Keratinocyte (primary cell): ENCODE data around the gene NFE2L3. TPM values are rescaled to one million over a fixed set of nuclear protein-coding genes. Genes with fewer than 3 reads are reported as not detected.

Source experiments
- DNase-seq: peaks from one replicate; pipeline ENCODE4 v3.0.0-alpha.2; 2011; ENCODE audit warnings: low read depth, missing footprints, low spot score
- FAIRE-seq: peaks from 2 replicates; lab custom pipeline; 2011; peaks lifted over from hg19 to GRCh38; lab: Jason Lieb, UNC
- H2AFZ ChIP-seq: 2 replicates; pipeline ENCODE4 v1.6.0; 2012; ENCODE audit warnings: low read length, control low read depth, inconsistent platforms; ENCODE audit not compliant: control insufficient read depth
- H3K27ac ChIP-seq: 2 replicates; pipeline ENCODE4 v1.5.1; 2011; ENCODE audit warnings: low read length; ENCODE audit not compliant: control insufficient read depth, insufficient read depth
- H3K27me3 ChIP-seq: 3 replicates; pipeline ENCODE4 v1.6.0; 2011; ENCODE audit warnings: low read length; ENCODE audit not compliant: control insufficient read depth, insufficient read depth; ENCODE audit errors: extremely low read depth
- H3K36me3 ChIP-seq, 2 experiments: 2 replicates in 1 of 2; 3 replicates in 1 of 2; pipeline ENCODE4 v1.5.1; 2011; ENCODE audit warnings: low read length in 2 of 2, mild to moderate bottlenecking in 1 of 2; ENCODE audit not compliant: control insufficient read depth in 2 of 2, insufficient read depth in 2 of 2; ENCODE audit errors: extremely low read depth in 1 of 2
- H3K4me1 ChIP-seq: 3 replicates; pipeline ENCODE4 v1.5.1; 2011; ENCODE audit warnings: low read length; ENCODE audit not compliant: control insufficient read depth, insufficient read depth; ENCODE audit errors: extremely low read depth
- H3K4me2 ChIP-seq: 3 replicates; pipeline ENCODE4 v1.6.0; 2011; ENCODE audit warnings: low read depth, low read length; ENCODE audit not compliant: control insufficient read depth, insufficient read depth; ENCODE audit errors: extremely low read depth
- H3K4me3 ChIP-seq, 3 experiments: fragments of 200-600 bp in 1 of 3; sonication (generic) in 1 of 3; 2 replicates in 2 of 3; 3 replicates in 1 of 3; pipeline ENCODE4 v1.5.1; 2011 to 2016; ENCODE audit warnings: low read length in 3 of 3, mild to moderate bottlenecking in 3 of 3, control low read depth in 2 of 3, inconsistent platforms in 1 of 3, low read depth in 1 of 3, mixed read lengths in 1 of 3, mixed run types in 1 of 3, moderate library complexity in 1 of 3; ENCODE audit not compliant: control insufficient read depth in 2 of 3, insufficient read depth in 2 of 3; ENCODE audit errors: extremely low read depth in 1 of 3
- H3K79me2 ChIP-seq: 2 replicates; pipeline ENCODE4 v1.6.0; 2012; ENCODE audit warnings: low read length; ENCODE audit not compliant: control insufficient read depth, insufficient read depth
- H3K9ac ChIP-seq: 3 replicates; pipeline ENCODE4 v1.6.0; 2011; ENCODE audit warnings: low read length; ENCODE audit not compliant: control insufficient read depth, insufficient read depth; ENCODE audit errors: extremely low read depth
- H3K9me1 ChIP-seq: 3 replicates; pipeline ENCODE4 v1.6.0; 2011; ENCODE audit warnings: low read length; ENCODE audit not compliant: control insufficient read depth, insufficient read depth; ENCODE audit errors: extremely low read depth
- H3K9me3 ChIP-seq: 2 replicates; pipeline ENCODE4 v1.5.1; 2012; ENCODE audit warnings: low read depth, low read length; ENCODE audit not compliant: control insufficient read depth
- H4K20me1 ChIP-seq: 3 replicates; pipeline ENCODE4 v1.6.0; 2011; ENCODE audit warnings: low read length; ENCODE audit not compliant: control insufficient read depth, insufficient read depth; ENCODE audit errors: extremely low read depth
- CTCF ChIP-seq, 3 experiments: IDR thresholded peaks in 1 of 3; conservative IDR thresholded peaks in 1 of 3; optimal IDR thresholded peaks in 1 of 3; 2 replicates in 2 of 3; 3 replicates in 1 of 3; pipeline versions ENCODE3 to v1.5.1; 2011; ENCODE audit warnings: low read length in 3 of 3, mild to moderate bottlenecking in 3 of 3, moderate library complexity in 2 of 3, control low read depth in 1 of 3, inconsistent platforms in 1 of 3; ENCODE audit not compliant: insufficient read depth in 2 of 3; ENCODE audit errors: extremely low read depth in 1 of 3
- EZH2 ChIP-seq: IDR thresholded peaks from one replicate; pipeline ENCODE4 v1.6.1; 2012; ENCODE audit warnings: inconsistent platforms, mild to moderate bottlenecking, low read length, moderate library complexity
- dilution Hi-C: fragments of 300-500 bp; cut with MboI; formaldehyde crosslinking; loops from one replicate; pipeline ENCODE4 v1.7.0; 2020; ENCODE audit warnings: low sequenced_read_pairs; ENCODE audit not compliant: extremely low pct_ligation_motif_present
- polyA plus RNA-seq, 5 experiments: library from polyadenylated mRNA; depleted of rRNA in 3 of 5; stranded (reverse) in 3 of 5; stranded (forward) in 1 of 5; unstranded in 1 of 5; fragments of >200 nt; gene quantifications; 1 replicate in 1 of 5; 2 replicates in 3 of 5; 3 replicates in 1 of 5; pipeline versions ENCODE4 v1.2.1 to v1.2.3, GENCODE V29; 2011 to 2012; ENCODE audit warnings: missing spikeins in 2 of 5, low read depth in 1 of 5, low replicate concordance in 1 of 5

The NFE2L3 gene
- polyA plus RNA-seq, 1 donor (not counting 4 experiments of a cell fraction or from before 2014, with no cell fraction given), result 17.8 TPM

DNA sequence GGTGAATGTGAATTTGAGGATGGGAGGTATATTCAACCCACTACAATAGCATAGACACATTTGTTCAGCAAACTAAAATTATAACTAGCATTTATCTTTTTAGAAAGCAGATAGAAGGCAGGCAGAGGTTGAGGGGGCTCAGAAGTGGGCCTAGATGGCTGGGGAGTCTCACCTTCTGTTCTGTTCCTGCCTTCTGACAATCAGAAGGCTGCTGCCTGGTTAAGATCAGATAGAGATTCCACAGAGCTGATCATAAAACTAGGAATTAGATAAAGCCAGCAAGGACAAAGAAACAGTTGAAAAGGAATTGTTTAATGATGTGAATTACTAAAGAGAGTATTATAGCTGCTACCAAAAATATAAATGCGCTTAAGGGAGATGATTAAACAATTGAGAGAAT is 11.6 kb upstream of the NFE2L3 start:
- no peaks in the 10 kb centered on the region for H3K9me3 ChIP-seq
- no peak overlapping the region for H3K27ac ChIP-seq
- FAIRE-seq (no peak), DNase-seq (no peak)
- no peaks in the 10 kb centered on the region for H3K4me1 ChIP-seq
- no peak overlapping the region for H2AFZ ChIP-seq
- no peak overlapping the region for H3K4me3 ChIP-seq
- H4K20me1 ChIP-seq, result no peaks in the 10 kb centered on the region
- dilution Hi-C loops, result no loop called here
- no peaks in the 10 kb centered on the region for H3K36me3 ChIP-seq
- no peaks in the 10 kb centered on the region for H3K9me1 ChIP-seq
- no peaks in the 10 kb centered on the region for H3K79me2 ChIP-seq
- H3K9ac ChIP-seq, result no peak overlapping the region
- TF ChIP-seq EZH2 (no peak), CTCF (optimal IDR thresholded peaks at IDR 0.05 in 1 of 3, IDR thresholded peaks at IDR 0.05 in 1 of 3, conservative IDR thresholded peaks at IDR 0.05 in 1 of 3; ENCODE audit: extremely low read depth in 1 of 3, insufficient read depth in 2 of 3, low read length in 3 of 3) (no peak)
- H3K27me3 ChIP-seq, result no peaks in the 10 kb centered on the region
- no peak overlapping the region for H3K4me2 ChIP-seq

GRCh38 chr7:26141077-26141476 is 10.9 kb upstream of the NFE2L3 start:
- Histone ChIP-seq H3K27ac (no peak overlapping the region), H3K27me3 (no peaks in the 10 kb centered on the region), H3K9me3 (no peaks in the 10 kb centered on the region), H3K4me2 (no peak overlapping the region), H4K20me1 (no peaks in the 10 kb centered on the region), H3K4me1 (no peaks in the 10 kb centered on the region), H2AFZ (no peak overlapping the region), H3K4me3 (no peak overlapping the region), H3K79me2 (no peaks in the 10 kb centered on the region), H3K36me3 (no peaks in the 10 kb centered on the region), H3K9me1 (no peaks in the 10 kb centered on the region), H3K9ac (no peak overlapping the region)
- FAIRE-seq (no peak), DNase-seq (no peak)
- dilution Hi-C loops, result no loop called here
- TF ChIP-seq EZH2, result no peak
- no peak for TF ChIP-seq CTCF (optimal IDR thresholded peaks at IDR 0.05 in 1 of 3, IDR thresholded peaks at IDR 0.05 in 1 of 3, conservative IDR thresholded peaks at IDR 0.05 in 1 of 3; ENCODE audit: extremely low read depth in 1 of 3, insufficient read depth in 2 of 3, low read length in 3 of 3)
